NCI-H2171 treated with DMSO at 0.1 percent for 48 hours (cell line): ENCODE data around the gene NMD3.
"Not testable (repeated sequence)": the region's sequence is repeated elsewhere in the genome, so short reads cannot be mapped to it uniquely, and the experiment has no call there.

Source experiments
- DNase-seq: peaks from one replicate; lab custom pipeline; 2025; lab: John Stamatoyannopoulos, UW

NMD3 gene

GRCh38 chr3:161220850-161221753, at the start of gene NMD3:
TSS of gene NMD3 (plus strand) at chr3:161221311. CDS start at chr3:161222014, 703 bp downstream.
- DNase-seq = peak; percentile 96

GRCh38 chr3:161171639-161172552, 49.2 kb upstream of the NMD3 start:
- peak; percentile 9 for DNase-seq

- no peak for DNase-seq
Observed at GRCh38 chr3:161175506-161175905, 45.6 kb upstream of the NMD3 start.

GRCh38 chr3:161177991-161178390, 43.1 kb upstream of the NMD3 start:
- no peak for DNase-seq

GRCh38 chr3:161181371-161181770, 39.7 kb upstream of the NMD3 start:
- DNase-seq = not testable (repeated sequence)

- DNase-seq = no peak
Observed at GRCh38 chr3:161187046-161187445, 34.1 kb upstream of the NMD3 start.

- no peak for DNase-seq
Observed at GRCh38 chr3:161197855-161198850, 23.0 kb upstream of the NMD3 start.

- no peak for DNase-seq
Observed at GRCh38 chr3:161199926-161200325, 21.2 kb upstream of the NMD3 start.

- DNase-seq = no peak
Observed at GRCh38 chr3:161203485-161204098, 17.5 kb upstream of the NMD3 start.

GRCh38 chr3:161208931-161209330, 12.2 kb upstream of the NMD3 start:
- DNase-seq = no peak

GRCh38 chr3:161212171-161212771, 8.8 kb upstream of the NMD3 start:
- DNase-seq = no peak

GRCh38 chr3:161212906-161213305, 8.2 kb upstream of the NMD3 start:
- DNase-seq = no peak

- no peak for DNase-seq
Observed at GRCh38 chr3:161213644-161214043, 7.5 kb upstream of the NMD3 start.

GRCh38 chr3:161215185-161215584, 5.9 kb upstream of the NMD3 start:
- DNase-seq = no peak

GRCh38 chr3:161217496-161217895, 3.6 kb upstream of the NMD3 start:
- no peak for DNase-seq

- DNase-seq = no peak
Observed at GRCh38 chr3:161219495-161219894, 1.6 kb upstream of the NMD3 start.

- peak; percentile 45 for DNase-seq
Observed at GRCh38 chr3:161221806-161222600, 892 bp downstream of the NMD3 start.

GRCh38 chr3:161222662-161223061, 1.6 kb downstream of the NMD3 start:
- DNase-seq = no peak

- no peak for DNase-seq
Observed at GRCh38 chr3:161224786-161225185, 3.7 kb downstream of the NMD3 start.
